A673 (cell line): ENCODE results near the gene UBTD1. TPM values are rescaled to one million over a fixed set of nuclear protein-coding genes. Genes with fewer than 3 reads are reported as not detected.

Source experiments
- BruUV-seq: library from RNA; stranded (reverse); fragments of 400-500 nt; replicated peaks from 2 replicates; lab custom pipeline; 2021; lab: Mats Ljungman, UMichigan
- CTCF ChIA-PET: fragments of 300-600 bp; sonication (Branson Sonifier 250); formaldehyde crosslinking; loops from one replicate; lab custom pipeline; 2022; ENCODE audit warnings: antibody characterized with exemption; lab: Charles Lee
- POLR2A ChIA-PET: fragments of 300-600 bp; sonication (Branson Sonifier 250); formaldehyde crosslinking; loops from one replicate; lab custom pipeline; 2022; ENCODE audit warnings: antibody characterized with exemption; ENCODE audit not compliant: low non-redundant PET; lab: Charles Lee
- DNase-seq: peaks from one replicate; pipeline ENCODE4 v3.0.0-alpha.2; 2015; ENCODE audit warnings: low spot score
- H3K27ac ChIP-seq: fragments of 200-600 bp; sonication (generic); 2 replicates; pipeline ENCODE4 v1.5.1; 2016; ENCODE audit warnings: mixed run types, low read depth, mild to moderate bottlenecking, mixed read lengths, antibody characterized with exemption, low read length; ENCODE audit not compliant: poor library complexity, severe bottlenecking
- H3K27me3 ChIP-seq: fragments of 200-600 bp; sonication (generic); replicated peaks from 2 replicates; pipeline ENCODE4 v1.6.1; 2017; ENCODE audit warnings: mixed run types, low read depth, mild to moderate bottlenecking, mixed read lengths, antibody characterized with exemption, low read length; ENCODE audit not compliant: insufficient read depth, poor library complexity
- H3K36me3 ChIP-seq: fragments of 200-600 bp; sonication (generic); 2 replicates; pipeline ENCODE4 v1.6.1; 2016; ENCODE audit warnings: mixed run types, mild to moderate bottlenecking, mixed read lengths, antibody characterized with exemption, low read length; ENCODE audit not compliant: insufficient read depth, poor library complexity, severe bottlenecking
- H3K4me1 ChIP-seq: fragments of 200-600 bp; sonication (generic); 2 replicates; pipeline ENCODE4 v1.6.1; 2017; ENCODE audit warnings: mixed run types, mild to moderate bottlenecking, mixed read lengths, antibody characterized with exemption, low read length; ENCODE audit not compliant: insufficient read depth, poor library complexity, severe bottlenecking
- H3K4me3 ChIP-seq: fragments of 200-600 bp; sonication (generic); 2 replicates; pipeline ENCODE4 v1.5.1; 2016; ENCODE audit warnings: low read depth, mixed run types, mild to moderate bottlenecking, mixed read lengths, low read length; ENCODE audit not compliant: poor library complexity, severe bottlenecking
- H3K9me3 ChIP-seq: fragments of 200-600 bp; sonication (generic); 2 replicates; pipeline ENCODE4 v1.6.1; 2016; ENCODE audit warnings: mixed run types, low read depth, mild to moderate bottlenecking, mixed read lengths, antibody characterized with exemption, low read length; ENCODE audit not compliant: poor library complexity, severe bottlenecking
- EZH2 ChIP-seq: fragments of 200-600 bp; sonication (generic); IDR thresholded peaks from 2 replicates; pipeline ENCODE4 v1.6.1; 2017; ENCODE audit warnings: borderline replicate concordance, low read depth, mild to moderate bottlenecking, mixed read lengths, antibody characterized with exemption, low read length; ENCODE audit not compliant: poor library complexity, severe bottlenecking
- intact Hi-C: fragments of 100-400 bp; cut with micrococcal nuclease; formaldehyde crosslinking; loops from one replicate; pipeline ENCODE4 v1.10.0; 2022; ENCODE audit not compliant: unreplicated experiment
- total RNA-seq: library from RNA; stranded (reverse); gene quantifications from 2 replicates; pipeline ENCODE4 v1.2.3, GENCODE V29; 2021
- TF ChIP-seq, protein P1 (sequence below): fragments of 300-800, 200-600 bp; sonication (generic); conservative IDR thresholded peaks from 2 replicates; pipeline ENCODE4 v1.5.1; 2017; ENCODE audit warnings: low read depth, mild to moderate bottlenecking, antibody characterized with exemption, low read length, moderate library complexity, mixed read lengths

UBTD1 gene
- total RNA-seq, 1 experiment from 2014 or later = 3.1 TPM

DNA sequence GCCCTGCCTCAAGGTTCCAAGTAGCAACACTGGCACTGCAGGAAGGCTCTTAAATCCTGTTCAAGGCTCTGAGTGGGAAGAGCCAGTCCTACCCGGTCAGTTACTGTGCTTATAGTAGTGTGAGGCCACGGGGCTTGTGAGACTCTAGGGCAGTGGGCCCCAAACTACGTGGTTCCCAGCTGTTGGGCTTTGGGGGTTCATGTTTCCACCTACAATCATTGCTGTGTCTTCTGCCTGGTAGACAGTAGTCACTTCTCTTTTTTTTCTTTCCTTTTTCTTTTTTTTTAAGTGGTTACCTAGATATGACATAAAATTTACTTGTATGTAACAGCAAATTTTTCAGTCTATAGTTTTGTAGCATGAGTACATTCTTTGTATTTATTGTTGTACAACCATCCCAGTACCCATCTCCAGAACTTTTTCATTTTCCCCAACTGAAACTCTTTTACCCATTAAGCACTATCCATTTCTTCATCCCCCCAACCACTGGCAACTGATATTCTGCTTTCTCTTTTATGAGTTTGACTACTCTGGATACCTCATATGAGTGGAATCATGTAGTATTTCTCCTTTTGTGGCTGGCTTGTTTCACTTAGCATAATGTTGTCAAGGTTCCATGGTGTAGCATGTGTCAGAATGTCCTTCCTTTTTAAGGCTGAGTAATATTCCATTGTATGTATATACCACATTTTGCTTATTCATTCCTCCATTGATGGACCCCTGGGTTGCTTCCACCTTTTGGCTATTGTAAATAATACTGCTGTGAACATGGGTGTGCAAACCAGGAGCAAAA, 7.7 kb downstream of the UBTD1 start:
- BruUV-seq = no TSS peak
- POLR2A ChIA-PET = interaction anchor here (0.7 kb wide), 1 partner anchor 23 kb away, joined by 4 read pairs; no protein-coding TSS in a partner anchor

DNA sequence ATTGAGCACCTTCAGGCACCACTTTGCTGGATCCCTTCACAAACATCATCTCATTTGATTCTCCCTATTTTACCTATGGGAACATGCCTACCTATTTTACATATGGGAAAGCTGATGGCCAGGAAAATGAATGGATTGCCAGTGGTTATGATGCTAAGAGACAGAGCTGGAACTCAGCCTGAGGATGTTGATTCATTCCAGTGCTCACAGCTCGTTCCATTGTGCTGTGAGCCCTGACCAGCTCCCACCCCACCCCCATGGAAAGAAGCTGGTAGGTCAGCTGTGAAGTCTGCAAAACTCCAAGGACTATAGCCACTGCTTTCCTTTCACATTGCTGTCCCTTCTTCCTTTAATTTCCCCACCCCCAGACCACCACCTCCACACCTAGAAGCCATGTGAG, 9.6 kb downstream of the UBTD1 start:
- CTCF ChIA-PET = no interaction called here
- DNase-seq = no peak
- POLR2A ChIA-PET = no interaction called here
- no peak overlapping the region for H3K27ac ChIP-seq
- no peaks in the 10 kb centered on the region for H3K9me3 ChIP-seq
- no peaks in the 10 kb centered on the region for H3K27me3 ChIP-seq
- no peaks in the 10 kb centered on the region for H3K4me1 ChIP-seq
- intact Hi-C loops = no loop called here
- no TSS peak for BruUV-seq
- no peak for TF ChIP-seq EZH2
- TF ChIP-seq, protein P1, sequence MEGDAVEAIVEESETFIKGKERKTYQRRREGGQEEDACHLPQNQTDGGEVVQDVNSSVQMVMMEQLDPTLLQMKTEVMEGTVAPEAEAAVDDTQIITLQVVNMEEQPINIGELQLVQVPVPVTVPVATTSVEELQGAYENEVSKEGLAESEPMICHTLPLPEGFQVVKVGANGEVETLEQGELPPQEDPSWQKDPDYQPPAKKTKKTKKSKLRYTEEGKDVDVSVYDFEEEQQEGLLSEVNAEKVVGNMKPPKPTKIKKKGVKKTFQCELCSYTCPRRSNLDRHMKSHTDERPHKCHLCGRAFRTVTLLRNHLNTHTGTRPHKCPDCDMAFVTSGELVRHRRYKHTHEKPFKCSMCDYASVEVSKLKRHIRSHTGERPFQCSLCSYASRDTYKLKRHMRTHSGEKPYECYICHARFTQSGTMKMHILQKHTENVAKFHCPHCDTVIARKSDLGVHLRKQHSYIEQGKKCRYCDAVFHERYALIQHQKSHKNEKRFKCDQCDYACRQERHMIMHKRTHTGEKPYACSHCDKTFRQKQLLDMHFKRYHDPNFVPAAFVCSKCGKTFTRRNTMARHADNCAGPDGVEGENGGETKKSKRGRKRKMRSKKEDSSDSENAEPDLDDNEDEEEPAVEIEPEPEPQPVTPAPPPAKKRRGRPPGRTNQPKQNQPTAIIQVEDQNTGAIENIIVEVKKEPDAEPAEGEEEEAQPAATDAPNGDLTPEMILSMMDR = no peak
- H3K36me3 ChIP-seq = no peaks in the 10 kb centered on the region
- H3K4me3 ChIP-seq = no peak overlapping the region

More for the DNA sequence above, 7.7 kb downstream of the UBTD1 start:
- no peak for TF ChIP-seq EZH2
- TF ChIP-seq, protein P1 = no peak
- Histone ChIP-seq H3K9me3 (no peaks in the 10 kb centered on the region), H3K27me3 (peaks cover 6% of the 10 kb centered on the region), H3K4me3 (no peak overlapping the region), H3K36me3 (no peaks in the 10 kb centered on the region), H3K4me1 (no peaks in the 10 kb centered on the region), H3K27ac (no peak overlapping the region)
- intact Hi-C loops = no loop called here
- CTCF ChIA-PET = no interaction called here
- DNase-seq = no peak

DNA sequence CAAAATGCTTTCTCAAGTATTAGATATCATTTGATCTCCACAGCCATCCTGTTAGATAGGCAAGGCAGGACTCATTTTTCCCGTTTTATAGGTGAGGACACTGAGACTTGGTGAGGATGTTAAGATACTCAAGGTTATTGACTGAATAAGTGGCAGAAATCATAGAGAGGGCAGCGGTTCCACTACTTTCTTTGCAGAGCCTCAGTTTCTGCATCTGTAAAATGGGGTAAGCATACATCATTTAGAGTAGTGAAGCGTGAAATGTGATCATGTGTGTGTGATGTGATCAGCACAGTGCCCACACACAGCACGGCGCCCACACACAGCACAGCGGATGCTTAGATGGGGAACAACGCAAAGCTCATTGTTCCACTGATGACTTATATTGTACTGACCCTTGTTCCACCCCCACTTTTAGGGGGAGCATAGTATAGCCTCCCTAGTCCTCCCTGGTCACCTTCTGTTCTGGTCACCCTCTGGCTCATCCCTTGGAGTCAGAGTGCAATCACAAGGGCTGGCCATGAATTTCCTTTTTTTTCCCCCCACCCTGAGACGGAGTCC, 10.5 kb downstream of the UBTD1 start:
- no TSS peak for BruUV-seq
- intact Hi-C loops = no loop called here
- no peak overlapping the region for H3K27ac ChIP-seq
- TF ChIP-seq EZH2 = no peak
- TF ChIP-seq, protein P1 = no peak
- H3K27me3 ChIP-seq = no peaks in the 10 kb centered on the region
- ChIA-PET POLR2A (no interaction called here), CTCF (no interaction called here)
- no peaks in the 10 kb centered on the region for H3K9me3 ChIP-seq
- H3K4me3 ChIP-seq = no peak overlapping the region
- DNase-seq = no peak
- H3K36me3 ChIP-seq = no peaks in the 10 kb centered on the region
- H3K4me1 ChIP-seq = no peaks in the 10 kb centered on the region
